GM12875 (cell line): ENCODE measurements around the gene CCDC78.

Source experiments
- H3K4me3 ChIP-seq: one replicate; pipeline ENCODE4 v1.5.1; 2011; ENCODE audit warnings: low read depth, low read length, control low read depth
- CTCF ChIP-seq: IDR thresholded peaks from 2 replicates; pipeline ENCODE4 v1.5.1; 2011; ENCODE audit warnings: low read depth, mild to moderate bottlenecking, control low read depth, inconsistent platforms, low read length, moderate library complexity, borderline replicate concordance; ENCODE audit not compliant: insufficient read depth

The CCDC78 gene

GRCh38 chr16:677316-678190 lies 48.7 kb downstream of the CCDC78 start:
- no peak for TF ChIP-seq CTCF

DNA sequence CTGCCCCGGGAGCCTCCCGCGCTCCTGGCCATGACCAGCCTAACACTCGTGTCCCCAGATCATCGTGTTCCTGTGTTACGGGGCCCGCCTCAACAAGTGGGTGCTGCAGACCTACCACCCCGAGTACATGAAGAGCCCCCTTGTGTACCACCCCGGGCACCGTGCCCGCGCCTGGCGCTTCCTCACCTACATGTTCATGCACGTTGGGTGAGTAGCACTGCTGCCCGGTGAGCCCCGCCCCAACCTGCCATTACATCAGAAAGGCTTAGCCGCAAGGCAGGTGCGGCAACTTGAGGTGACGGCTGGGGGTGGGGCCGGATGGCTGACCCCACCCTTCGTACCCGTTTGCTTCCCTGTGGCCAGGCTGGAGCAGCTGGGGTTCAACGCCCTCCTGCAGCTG lies 49.3 kb downstream of the CCDC78 start:
- no peak for TF ChIP-seq CTCF
- H3K4me3 ChIP-seq, result no peak overlapping the region

More at GRCh38 chr16:677316-678190, 48.7 kb downstream of the CCDC78 start:
- no peak overlapping the region for H3K4me3 ChIP-seq

- no peak for TF ChIP-seq CTCF
- H3K4me3 ChIP-seq, result no peak overlapping the region
Measured at GRCh38 chr16:676565-676902, 49.7 kb downstream of the CCDC78 start.

DNA sequence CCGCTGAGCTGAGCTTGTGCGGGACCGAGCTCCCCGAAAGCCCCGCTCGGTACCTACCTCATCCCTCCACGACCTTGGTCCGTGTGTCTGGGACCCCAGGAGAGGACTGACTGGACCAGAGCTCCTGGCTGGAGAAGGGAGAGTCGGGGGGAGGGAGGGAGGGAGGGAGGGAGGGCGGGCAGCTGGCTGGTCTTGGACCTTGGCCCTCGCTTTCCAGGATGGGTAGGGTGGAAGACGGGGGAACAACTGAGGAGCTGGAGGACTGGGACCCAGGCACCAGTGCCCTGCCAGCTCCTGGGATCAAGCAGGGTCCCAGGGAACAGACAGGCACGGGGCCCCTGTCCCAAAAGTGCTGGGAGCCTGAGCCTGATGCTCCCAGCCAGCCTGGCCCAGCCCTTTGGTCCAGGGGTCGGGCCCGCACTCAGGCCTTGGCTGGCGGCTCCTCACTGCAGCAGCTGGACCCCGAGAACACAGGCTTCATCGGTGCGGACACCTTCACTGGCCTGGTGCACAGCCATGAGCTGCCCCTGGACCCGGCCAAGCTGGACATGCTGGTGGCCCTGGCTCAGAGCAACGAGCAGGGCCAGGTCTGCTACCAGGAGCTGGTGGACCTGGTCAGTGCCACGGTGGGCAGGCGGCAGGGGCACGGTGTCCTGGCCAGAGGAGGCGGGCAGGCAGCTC lies 50.2 kb downstream of the CCDC78 start:
- H3K4me3 ChIP-seq, result no peak overlapping the region
- TF ChIP-seq CTCF, result no peak

DNA sequence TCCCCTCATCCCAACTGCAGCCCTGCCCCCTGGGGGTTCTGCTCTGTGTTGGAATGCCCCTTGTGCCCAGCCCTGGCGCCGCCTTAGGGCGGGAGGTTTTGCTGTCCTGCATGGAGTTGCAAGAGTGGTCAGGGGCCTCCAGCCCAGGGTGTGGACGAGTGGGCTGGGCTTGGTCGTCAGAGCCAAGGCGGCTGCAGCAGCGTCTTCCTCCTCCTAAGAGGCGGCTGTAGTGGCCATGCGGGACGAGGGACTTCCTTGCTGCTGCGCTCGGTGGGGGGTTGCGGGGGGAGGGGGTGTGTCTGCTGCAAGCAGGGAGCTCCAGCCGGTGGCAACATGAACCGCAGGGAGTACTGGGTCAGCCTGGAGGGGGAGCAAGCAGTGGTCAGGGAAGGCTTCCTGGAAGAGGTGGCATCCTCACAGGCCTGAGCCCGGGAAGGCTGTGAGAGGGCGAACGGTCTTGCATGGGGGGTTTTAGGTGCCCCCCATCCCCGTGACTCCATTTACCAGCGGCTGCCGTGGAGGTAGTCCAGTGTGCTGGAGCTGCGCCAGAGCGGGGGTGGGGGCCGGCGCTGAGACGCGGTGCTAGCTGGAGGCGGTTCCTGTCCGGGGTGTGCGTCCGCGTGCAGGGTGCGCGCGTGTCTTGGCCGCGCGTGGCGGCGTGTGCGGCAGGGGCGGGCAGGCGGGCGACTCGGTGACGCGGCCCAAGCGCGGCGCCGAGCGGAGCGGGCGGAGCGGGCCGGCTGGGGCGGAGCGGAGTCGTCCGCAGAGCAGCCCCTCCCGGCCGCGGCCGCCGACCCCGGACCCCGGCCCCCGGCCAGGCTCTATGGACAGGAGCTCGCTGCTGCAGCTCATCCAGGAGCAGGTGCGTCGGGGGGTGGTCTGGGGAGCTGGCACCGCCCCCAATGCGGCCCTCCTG lies 51.0 kb downstream of the CCDC78 start, which contains the start of gene RHBDL1:
Gene RHBDL1, plus strand, starts transcription at position 704 of the 916 bp plus-strand sequence. Its CDS starts 120 bp downstream, at position 824.
- TF ChIP-seq CTCF, result no peak
- H3K4me3 ChIP-seq, result no peak within 1 kb of the TSS

GRCh38 chr16:674214-674881 lies 51.9 kb downstream of the CCDC78 start:
- H3K4me3 ChIP-seq, result no peak overlapping the region
- no peak for TF ChIP-seq CTCF
